GM18861 (cell line): ENCODE results near the gene CD300LG.
A peak's percentile ranks its signal among the peaks of the same experiment; 100 is the strongest.
"Not testable (repeated sequence)": the region's sequence is repeated elsewhere in the genome, so short reads cannot be mapped to it uniquely, and the experiment has no call there.

Experiments
- ATAC-seq: cut with Tn5 transposase; IDR thresholded peaks from one replicate; pipeline ENCODE4 v1.9.1; 2021; ENCODE audit not compliant: unreplicated experiment

CD300LG gene

GRCh38 chr17:43877451-43878155 lies 30.6 kb downstream of the CD300LG start:
- no peak for ATAC-seq

DNA sequence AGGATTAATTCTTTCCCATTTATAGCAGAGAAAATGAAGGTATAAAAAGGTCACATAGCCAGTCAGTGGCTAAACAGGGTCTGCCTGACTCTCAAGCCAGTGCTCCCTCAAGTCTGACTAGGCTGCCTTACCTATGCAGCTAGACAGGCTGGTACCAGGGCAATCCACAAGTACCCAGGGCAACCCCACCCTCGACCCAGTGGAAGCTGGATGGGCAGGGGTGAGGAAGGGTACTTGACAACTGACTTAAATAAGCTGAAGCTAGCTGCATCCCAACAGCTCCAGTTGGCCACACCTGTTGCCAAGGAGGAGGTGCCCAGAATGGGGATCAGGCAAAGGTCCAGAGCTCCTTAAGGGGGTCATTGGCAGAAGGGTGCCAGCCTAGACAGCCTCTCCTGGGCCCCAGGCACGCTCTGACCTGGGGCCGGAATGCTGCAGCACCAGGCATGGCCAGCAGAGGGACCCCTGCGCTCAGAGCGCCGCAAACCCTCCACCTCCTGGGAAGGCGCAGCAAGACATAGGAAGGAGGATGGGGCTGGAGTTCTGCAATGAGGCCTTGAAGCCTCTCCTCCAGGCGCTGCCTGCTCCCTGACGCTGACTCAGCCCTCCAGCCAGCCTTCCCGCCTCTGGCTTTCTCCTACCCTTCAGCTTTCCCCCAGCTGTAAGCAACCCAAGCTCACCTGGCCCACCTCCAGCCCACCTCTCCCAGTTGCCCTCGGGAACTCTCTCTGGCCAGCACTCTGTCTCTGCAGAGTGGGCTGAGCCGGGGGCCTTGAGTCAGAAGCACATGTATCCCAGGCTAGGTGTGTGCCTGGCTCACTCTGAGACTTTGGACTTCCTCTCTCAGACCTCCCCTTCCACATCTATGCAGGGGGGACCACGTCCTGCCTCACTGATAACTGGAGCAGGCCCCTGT lies 31.5 kb downstream of the CD300LG start:
- no peak for ATAC-seq

- ATAC-seq: no peak
These were observed 32.9 kb downstream of the CD300LG start for GRCh38 chr17:43879723-43880419.

DNA sequence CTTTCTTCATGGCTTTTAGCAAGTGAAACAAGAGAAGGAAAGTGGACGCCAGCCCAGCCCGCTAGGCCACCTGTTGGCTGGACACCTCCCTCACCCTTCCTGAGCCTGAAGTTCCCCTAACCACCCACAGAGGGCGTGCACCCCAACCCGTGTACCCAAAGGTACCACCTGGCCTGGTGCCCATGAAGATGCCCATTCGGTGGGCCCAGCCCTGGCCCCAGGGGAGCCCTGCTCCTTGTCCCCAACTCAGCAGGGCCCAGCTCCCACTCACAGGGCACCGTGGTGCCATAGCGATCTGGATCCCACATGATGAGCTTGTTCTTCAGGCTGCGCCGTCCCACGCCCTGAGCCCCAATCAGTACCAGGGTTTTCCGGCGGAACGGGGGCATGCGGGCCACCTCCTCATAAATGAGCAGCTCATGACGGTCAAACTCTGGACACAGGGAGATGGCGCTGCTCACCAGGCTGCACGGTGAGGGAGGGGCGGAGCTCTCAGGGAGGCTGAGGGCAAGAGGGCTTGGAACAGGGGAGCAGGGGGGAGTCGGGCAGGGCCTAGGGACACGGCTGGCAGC lies 33.5 kb downstream of the CD300LG start:
- ATAC-seq: no peak

GRCh38 chr17:43881181-43881580 lies 34.2 kb downstream of the CD300LG start:
- ATAC-seq: no peak

DNA sequence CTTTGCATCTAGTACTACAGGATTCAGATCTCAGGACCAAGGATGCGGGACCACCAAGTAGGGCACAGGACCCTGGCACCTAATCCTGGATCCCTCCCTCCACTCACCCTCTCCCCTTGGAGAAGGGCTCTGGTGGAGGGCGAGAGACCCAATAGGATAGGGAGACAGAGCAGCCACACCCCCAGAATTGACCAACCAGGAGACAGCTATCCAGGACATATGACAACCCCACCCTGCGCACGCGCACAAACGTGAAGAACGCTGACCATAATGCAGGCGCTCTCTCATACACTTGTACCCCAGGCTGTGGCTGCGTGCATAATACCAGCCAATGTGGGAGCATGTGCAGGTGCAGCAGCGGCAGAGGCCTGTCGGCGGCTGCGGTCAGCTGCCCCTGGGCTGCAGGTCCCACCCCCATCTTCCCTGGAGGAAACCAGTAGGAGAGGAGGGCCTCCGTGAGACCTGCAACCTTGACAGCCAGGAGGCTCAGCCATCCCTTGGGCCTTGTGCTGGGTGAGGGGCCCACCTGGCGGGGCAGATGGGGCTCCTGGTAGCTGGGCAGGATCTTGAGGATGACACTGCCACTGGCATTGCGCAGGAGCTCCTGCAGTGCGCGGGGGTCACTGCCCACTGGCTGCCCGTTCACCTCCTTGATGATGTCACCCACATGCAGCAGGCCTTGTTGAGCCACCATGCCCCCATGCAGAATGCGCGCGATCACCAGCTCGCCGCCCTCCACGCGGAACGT lies 35.0 kb downstream of the CD300LG start:
- no peak for ATAC-seq

GRCh38 chr17:43882761-43883415 lies 35.9 kb downstream of the CD300LG start:
- ATAC-seq: no peak

- ATAC-seq: no peak
These were observed 41.6 kb downstream of the CD300LG start for GRCh38 chr17:43888548-43888947.

GRCh38 chr17:43890240-43890639 lies 43.3 kb downstream of the CD300LG start:
- ATAC-seq: no peak

DNA sequence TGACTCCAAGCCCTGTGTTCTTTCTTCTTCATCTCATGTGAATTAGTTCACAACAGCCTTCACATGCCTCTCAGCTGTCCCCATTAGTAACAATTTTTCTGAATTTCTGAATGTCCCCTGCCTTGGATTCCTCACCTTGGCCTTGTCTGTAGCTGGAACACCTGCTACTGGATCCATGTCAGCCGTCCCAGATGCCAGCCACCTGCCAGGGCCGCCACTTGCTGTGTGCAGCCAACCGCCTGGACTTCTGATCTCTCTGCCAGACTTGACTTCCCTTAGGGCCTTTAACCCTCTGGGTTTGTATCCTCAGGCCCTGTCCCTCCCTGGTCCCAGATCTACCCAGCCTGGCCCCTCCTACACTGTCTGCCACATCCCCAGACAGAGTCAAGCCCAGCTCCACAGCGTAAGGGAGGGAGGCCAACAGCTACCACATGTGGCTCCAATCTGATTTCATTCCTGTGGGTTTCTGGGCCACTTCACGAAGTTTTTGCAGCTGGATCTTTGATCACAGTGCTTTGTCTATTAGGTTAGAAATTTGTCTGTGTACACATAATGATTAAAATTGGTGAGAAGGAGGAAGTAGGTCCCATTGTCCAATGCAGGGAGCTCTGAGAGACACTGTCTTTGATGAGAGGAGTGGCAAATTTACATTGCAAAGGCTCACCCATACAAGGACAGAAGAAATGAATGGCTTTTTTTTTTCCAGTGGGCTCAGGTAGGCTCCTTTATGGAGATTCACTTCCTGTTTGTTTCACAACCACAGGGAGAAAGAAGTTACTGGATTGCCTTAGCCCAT lies 45.1 kb downstream of the CD300LG start:
- ATAC-seq: no peak

GRCh38 chr17:43892647-43892952 lies 45.6 kb downstream of the CD300LG start:
- ATAC-seq: no peak

- not testable (repeated sequence) for ATAC-seq
These were observed 47.5 kb downstream of the CD300LG start for GRCh38 chr17:43894494-43894893.

DNA sequence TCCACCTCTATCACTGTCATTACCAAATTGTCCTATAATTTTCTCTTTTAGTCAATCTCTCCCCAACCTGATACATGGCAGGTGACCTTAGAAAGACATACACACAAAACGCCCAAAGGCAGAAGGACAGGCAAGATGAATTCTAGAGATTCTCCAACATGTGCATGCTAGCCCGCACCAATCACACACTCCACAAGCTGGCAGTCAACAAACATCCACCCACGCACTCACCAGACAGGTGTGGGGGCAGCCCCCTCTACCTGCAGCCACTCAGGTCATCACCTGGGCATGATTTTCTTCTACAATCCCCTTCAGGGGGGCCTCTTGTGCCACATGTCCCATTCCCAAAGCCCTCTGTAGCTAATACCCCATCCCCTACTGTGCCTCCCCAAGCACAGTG lies 50.9 kb downstream of the CD300LG start:
- ATAC-seq: no peak

GRCh38 chr17:43898446-43898845 lies 51.5 kb downstream of the CD300LG start:
- ATAC-seq: no peak

DNA sequence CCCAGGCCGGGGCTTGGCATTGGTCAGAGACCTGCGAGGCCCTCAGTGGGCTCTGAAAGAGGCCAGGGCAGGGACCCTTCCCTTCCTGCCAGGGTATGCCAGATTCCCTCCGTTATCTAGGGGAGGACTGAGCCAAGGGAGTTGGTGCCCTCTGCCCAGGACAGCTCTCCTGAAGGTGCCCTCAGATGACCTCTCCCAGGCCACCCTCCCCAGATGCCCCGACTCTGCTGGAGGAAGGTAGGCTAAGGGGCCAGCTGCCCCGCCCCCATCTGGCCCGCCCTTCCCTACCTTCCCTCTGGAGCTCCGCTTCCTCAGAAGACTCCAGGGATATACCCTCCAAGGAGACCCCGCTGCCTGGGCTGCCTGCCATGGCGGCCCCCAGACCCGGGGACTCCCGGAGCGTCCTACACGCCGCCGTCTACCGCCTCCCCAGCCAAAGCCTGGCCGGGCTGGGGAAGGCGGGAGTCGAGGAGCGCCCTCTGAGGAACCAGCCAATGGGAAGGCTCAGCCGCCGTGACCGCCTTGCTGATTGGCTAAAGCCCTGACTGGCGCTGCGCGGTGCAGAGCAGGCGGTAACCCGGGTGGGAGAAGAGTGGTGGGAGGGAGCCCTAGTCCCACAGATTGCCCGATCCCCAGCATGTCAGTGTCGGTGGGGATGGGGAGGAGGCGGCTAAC lies 53.3 kb downstream of the CD300LG start:
- ATAC-seq: peak; percentile 72

DNA sequence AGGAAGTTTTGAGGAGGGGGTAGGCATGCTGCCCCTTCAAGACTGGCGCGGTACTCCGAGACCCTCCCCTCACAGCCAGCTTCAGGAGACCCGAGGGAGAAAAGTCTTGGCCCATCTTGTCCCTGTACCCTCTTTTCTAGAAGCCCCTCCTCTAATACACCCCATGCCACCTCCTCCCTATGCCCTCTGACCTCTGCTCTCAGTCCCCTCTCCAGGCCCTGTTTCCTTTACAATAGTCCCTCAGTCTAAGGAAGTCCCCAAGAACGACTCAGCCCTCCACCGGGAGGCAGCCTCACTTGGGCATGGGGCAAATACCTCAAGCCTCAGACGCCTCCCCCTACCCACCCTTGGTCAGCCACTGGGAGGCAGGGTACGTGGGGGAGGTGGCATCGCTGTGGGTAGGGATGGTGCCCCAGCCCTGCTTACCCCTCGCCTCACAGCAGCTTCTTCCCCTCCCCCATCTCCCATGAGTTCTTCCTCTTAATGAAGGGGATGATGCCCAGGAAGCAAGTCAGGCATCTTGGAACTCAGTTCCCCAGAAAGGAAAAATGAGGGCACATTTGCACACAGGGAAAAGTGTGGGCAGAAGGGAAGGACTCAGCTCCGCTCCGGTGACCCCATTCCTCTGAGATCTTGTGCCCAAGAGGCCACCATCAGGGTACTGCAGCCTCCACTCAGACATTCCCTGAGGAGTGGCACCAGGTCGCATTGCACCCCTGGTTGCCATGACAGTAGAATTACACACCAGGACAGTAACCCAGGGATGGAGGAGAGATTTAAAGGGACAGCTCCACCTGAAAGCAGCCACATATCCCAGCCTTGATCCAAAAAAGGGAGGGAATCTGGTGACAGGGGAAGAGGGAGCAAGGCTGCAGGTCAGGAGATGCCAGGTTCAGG lies 54.1 kb downstream of the CD300LG start:
- ATAC-seq: no peak

GRCh38 chr17:43901861-43902589 lies 55.0 kb downstream of the CD300LG start:
- no peak for ATAC-seq
